Measurements from ENCODE around the gene PIH1D1.

PIH1D1 gene

GRCh38 chr19:49427855-49428546 is 23.6 kb downstream of the PIH1D1 start:
- TF ChIP-seq, protein P1, sequence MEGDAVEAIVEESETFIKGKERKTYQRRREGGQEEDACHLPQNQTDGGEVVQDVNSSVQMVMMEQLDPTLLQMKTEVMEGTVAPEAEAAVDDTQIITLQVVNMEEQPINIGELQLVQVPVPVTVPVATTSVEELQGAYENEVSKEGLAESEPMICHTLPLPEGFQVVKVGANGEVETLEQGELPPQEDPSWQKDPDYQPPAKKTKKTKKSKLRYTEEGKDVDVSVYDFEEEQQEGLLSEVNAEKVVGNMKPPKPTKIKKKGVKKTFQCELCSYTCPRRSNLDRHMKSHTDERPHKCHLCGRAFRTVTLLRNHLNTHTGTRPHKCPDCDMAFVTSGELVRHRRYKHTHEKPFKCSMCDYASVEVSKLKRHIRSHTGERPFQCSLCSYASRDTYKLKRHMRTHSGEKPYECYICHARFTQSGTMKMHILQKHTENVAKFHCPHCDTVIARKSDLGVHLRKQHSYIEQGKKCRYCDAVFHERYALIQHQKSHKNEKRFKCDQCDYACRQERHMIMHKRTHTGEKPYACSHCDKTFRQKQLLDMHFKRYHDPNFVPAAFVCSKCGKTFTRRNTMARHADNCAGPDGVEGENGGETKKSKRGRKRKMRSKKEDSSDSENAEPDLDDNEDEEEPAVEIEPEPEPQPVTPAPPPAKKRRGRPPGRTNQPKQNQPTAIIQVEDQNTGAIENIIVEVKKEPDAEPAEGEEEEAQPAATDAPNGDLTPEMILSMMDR (IDR thresholded peaks at IDR 0.05; ENCODE audit: borderline replicate concordance, control extremely low read depth, extremely low read depth, insufficient read depth, missing control alignments) = no peak
- in situ Hi-C loops (cut with MboI; ENCODE audit: low sequenced_read_pairs, unreplicated experiment) = loop anchor here (25.0 kb wide), 1 partner anchor 166 kb away; no protein-coding TSS in a partner anchor

DNA sequence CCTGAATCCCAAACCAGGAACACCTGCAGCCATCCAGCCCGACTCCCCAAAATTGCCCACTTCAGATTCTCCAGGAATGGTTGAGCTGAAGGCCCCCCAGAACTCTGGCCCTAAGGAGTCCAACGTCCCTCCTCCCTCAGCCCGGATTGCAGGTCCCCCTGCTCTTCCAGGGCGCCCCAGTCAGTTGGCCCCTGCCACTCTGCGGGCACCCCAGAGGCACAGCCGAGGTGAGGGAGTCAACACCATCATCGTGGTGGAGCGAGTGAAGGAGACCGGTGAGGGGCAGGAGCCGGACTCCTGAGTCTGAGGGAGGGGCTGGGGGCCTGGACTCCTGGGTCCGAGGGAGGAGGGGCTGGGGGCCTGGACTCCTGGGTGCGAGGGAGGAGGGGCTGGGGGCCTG is 24.3 kb downstream of the PIH1D1 start:
- TF ChIP-seq, protein P1 (IDR thresholded peaks at IDR 0.05; ENCODE audit: borderline replicate concordance, control extremely low read depth, extremely low read depth, insufficient read depth, missing control alignments) = no peak
- in situ Hi-C loops (cut with MboI; ENCODE audit: low sequenced_read_pairs, unreplicated experiment) = loop anchor here (25.0 kb wide), 1 partner anchor 165 kb away; no protein-coding TSS in a partner anchor
- DNase-seq (ENCODE audit: low spot score) = no peak

More at GRCh38 chr19:49427855-49428546, 23.6 kb downstream of the PIH1D1 start:
- peak; percentile 72 for DNase-seq (ENCODE audit: low spot score)

- in situ Hi-C loops (cut with MboI; ENCODE audit: low sequenced_read_pairs, unreplicated experiment) = loop anchor here (25.0 kb wide), 1 partner anchor 164 kb away; no protein-coding TSS in a partner anchor
Observed at GRCh38 chr19:49425922-49426592, 25.6 kb downstream of the PIH1D1 start.

DNA sequence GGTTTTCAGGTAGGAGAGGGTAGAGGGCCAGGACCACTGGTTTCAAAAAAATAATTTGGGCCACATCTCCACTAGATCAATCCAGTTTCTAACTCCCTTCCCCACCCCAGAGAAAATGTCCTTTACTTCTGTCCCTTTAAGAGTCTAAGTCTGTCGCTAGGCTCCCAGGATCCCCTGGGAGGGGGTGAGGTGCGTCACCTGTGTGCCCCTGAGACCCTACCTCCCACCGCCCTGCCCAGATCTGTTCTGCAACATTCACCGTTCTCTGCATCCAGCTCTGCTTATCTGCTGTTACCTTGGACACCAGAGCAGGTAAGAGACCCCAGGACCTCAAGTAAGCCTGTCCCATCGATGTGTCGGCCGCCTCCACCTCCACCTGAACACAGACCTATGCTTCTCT is 26.4 kb downstream of the PIH1D1 start, which contains the start of gene GFY:
GFY (plus strand) TSS at position 211 of the 400 bp plus-strand sequence. CDS start 1,043 bp downstream, outside the sequence.
- TF ChIP-seq, protein P1 (IDR thresholded peaks at IDR 0.05; ENCODE audit: borderline replicate concordance, control extremely low read depth, extremely low read depth, insufficient read depth, missing control alignments) = no peak
- no peak for DNase-seq (ENCODE audit: low spot score)
- in situ Hi-C loops (cut with MboI; ENCODE audit: low sequenced_read_pairs, unreplicated experiment) = loop anchor here (25.0 kb wide), 1 partner anchor 163 kb away; no protein-coding TSS in a partner anchor

More at GRCh38 chr19:49425922-49426592, 25.6 kb downstream of the PIH1D1 start:
- TF ChIP-seq, protein P1 (IDR thresholded peaks at IDR 0.05; ENCODE audit: borderline replicate concordance, control extremely low read depth, extremely low read depth, insufficient read depth, missing control alignments) = no peak
- DNase-seq (ENCODE audit: low spot score) = peak; percentile 38

GRCh38 chr19:49423985-49424303 is 27.7 kb downstream of the PIH1D1 start:
- no peak for DNase-seq (ENCODE audit: low spot score)
- in situ Hi-C loops (cut with MboI; ENCODE audit: low sequenced_read_pairs, unreplicated experiment) = no loop called here
- TF ChIP-seq, protein P1 (IDR thresholded peaks at IDR 0.05; ENCODE audit: borderline replicate concordance, control extremely low read depth, extremely low read depth, insufficient read depth, missing control alignments) = no peak

- TF ChIP-seq, protein P1 (IDR thresholded peaks at IDR 0.05; ENCODE audit: borderline replicate concordance, control extremely low read depth, extremely low read depth, insufficient read depth, missing control alignments) = no peak
- in situ Hi-C loops (cut with MboI; ENCODE audit: low sequenced_read_pairs, unreplicated experiment) = no loop called here
- no peak for DNase-seq (ENCODE audit: low spot score)
Observed at GRCh38 chr19:49423071-49423984, 28.3 kb downstream of the PIH1D1 start, which contains the start of gene PTH2. Gene PTH2 (minus strand): TSS chr19:49423441. CDS start chr19:49423339, 102 bp downstream.
